Measurements from ENCODE around the gene PCOLCE2.

Gene PCOLCE2

DNA sequence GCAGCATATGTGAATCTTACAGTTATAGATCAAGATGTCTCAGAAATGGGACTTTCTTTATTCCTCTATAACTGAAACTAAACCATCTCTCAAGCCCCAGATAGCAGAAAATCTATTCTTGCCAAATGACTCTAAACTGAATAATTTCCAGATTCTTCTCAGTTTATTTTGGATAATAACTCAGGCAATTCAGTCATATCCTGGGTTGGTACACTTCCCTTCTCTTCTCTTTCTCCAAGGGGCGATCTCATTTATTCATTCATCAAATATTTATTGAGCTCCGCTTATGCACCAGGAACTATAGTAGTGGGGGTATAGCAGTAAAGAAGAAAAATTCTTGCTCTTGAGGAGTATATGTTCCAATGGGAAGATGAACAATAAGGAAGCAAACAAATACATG, 13.5 kb upstream of the PCOLCE2 start:
- TF ChIP-seq NFIC (IDR thresholded peaks at IDR 0.05): no peak
- TF ChIP-seq, protein P1, sequence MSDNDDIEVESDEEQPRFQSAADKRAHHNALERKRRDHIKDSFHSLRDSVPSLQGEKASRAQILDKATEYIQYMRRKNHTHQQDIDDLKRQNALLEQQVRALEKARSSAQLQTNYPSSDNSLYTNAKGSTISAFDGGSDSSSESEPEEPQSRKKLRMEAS (IDR thresholded peaks at IDR 0.05): no peak
- TF ChIP-seq RAD21 (IDR thresholded peaks at IDR 0.05; ENCODE audit: low read depth): no peak
- no peak for TF ChIP-seq EGR1 (IDR thresholded peaks at IDR 0.05)
- TF ChIP-seq CEBPB (IDR thresholded peaks at IDR 0.05): no peak
- TF ChIP-seq CREB1 (IDR thresholded peaks at IDR 0.05; ENCODE audit: low read depth): no peak
- TF ChIP-seq, protein P2, sequence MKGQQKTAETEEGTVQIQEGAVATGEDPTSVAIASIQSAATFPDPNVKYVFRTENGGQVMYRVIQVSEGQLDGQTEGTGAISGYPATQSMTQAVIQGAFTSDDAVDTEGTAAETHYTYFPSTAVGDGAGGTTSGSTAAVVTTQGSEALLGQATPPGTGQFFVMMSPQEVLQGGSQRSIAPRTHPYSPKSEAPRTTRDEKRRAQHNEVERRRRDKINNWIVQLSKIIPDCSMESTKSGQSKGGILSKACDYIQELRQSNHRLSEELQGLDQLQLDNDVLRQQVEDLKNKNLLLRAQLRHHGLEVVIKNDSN (IDR thresholded peaks at IDR 0.05): no peak
- TF ChIP-seq ZBTB7A (IDR thresholded peaks at IDR 0.05; ENCODE audit: low read depth): no peak
- TF ChIP-seq TCF12 (IDR thresholded peaks at IDR 0.05; ENCODE audit: low read depth): no peak
- TF ChIP-seq TEAD4 (IDR thresholded peaks at IDR 0.05): no peak

DNA sequence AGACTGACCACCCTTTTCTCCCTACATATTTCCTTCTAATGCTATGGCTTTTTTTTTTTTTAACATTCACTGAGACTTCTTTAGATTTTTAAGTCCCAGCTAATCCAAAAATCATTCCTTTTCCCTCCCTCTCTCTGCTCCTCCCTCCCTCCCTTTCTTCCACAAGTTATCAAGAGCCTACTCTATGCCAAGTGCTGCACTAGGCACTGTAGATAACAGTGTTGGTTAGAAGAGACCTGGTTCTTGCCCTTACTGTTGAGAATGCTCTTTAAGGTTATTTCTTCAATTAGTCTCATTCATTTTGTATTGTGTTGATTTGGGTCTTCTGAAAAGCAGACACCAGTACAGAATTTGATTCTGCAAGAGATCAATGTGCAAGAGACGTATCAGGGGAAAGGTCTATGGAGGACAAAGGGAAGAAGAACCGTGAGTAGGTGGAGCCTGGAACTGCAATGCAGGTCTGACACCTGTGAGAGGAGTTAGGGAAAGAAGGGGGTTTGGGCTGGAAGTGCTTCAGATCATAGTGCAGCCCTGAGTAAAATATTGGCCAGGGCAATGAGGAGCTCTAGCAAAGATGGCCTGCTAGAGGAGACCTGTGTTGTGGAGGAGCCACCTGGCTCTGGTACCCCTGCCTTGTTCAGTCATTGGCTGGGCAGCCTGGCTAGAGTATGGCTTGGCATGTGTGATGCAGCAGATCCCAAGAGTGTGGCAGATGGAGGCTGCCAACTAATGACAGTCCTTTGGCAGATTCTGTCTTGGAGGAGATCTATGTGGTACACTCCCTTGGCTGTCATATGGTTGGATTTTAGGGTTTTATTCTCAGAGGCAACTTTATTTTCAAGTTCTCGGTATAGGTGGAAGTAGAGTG, 9.7 kb upstream of the PCOLCE2 start:
- no peak for TF ChIP-seq RAD21 (IDR thresholded peaks at IDR 0.05; ENCODE audit: low read depth)
- TF ChIP-seq, protein P1 (IDR thresholded peaks at IDR 0.05): no peak
- no peak for TF ChIP-seq FOXM1 (IDR thresholded peaks at IDR 0.05; ENCODE audit: borderline replicate concordance, low read depth)
- TF ChIP-seq EP300 (IDR thresholded peaks at IDR 0.05; ENCODE audit: borderline replicate concordance): no peak
- TF ChIP-seq, protein P3, sequence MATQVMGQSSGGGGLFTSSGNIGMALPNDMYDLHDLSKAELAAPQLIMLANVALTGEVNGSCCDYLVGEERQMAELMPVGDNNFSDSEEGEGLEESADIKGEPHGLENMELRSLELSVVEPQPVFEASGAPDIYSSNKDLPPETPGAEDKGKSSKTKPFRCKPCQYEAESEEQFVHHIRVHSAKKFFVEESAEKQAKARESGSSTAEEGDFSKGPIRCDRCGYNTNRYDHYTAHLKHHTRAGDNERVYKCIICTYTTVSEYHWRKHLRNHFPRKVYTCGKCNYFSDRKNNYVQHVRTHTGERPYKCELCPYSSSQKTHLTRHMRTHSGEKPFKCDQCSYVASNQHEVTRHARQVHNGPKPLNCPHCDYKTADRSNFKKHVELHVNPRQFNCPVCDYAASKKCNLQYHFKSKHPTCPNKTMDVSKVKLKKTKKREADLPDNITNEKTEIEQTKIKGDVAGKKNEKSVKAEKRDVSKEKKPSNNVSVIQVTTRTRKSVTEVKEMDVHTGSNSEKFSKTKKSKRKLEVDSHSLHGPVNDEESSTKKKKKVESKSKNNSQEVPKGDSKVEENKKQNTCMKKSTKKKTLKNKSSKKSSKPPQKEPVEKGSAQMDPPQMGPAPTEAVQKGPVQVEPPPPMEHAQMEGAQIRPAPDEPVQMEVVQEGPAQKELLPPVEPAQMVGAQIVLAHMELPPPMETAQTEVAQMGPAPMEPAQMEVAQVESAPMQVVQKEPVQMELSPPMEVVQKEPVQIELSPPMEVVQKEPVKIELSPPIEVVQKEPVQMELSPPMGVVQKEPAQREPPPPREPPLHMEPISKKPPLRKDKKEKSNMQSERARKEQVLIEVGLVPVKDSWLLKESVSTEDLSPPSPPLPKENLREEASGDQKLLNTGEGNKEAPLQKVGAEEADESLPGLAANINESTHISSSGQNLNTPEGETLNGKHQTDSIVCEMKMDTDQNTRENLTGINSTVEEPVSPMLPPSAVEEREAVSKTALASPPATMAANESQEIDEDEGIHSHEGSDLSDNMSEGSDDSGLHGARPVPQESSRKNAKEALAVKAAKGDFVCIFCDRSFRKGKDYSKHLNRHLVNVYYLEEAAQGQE (IDR thresholded peaks at IDR 0.05; ENCODE audit: low read depth): no peak
- no peak for TF ChIP-seq TAF1 (IDR thresholded peaks at IDR 0.05; ENCODE audit: low read depth)
- TF ChIP-seq, protein P2 (IDR thresholded peaks at IDR 0.05): no peak
- TF ChIP-seq YY1 (IDR thresholded peaks at IDR 0.05; ENCODE audit: low read depth): no peak
- TF ChIP-seq CREB1 (IDR thresholded peaks at IDR 0.05; ENCODE audit: low read depth): no peak
- no peak for TF ChIP-seq EGR1 (IDR thresholded peaks at IDR 0.05)
- TF ChIP-seq ZBTB7A (IDR thresholded peaks at IDR 0.05; ENCODE audit: low read depth): no peak
- no peak for TF ChIP-seq NFIC (IDR thresholded peaks at IDR 0.05)
- TF ChIP-seq TEAD4 (IDR thresholded peaks at IDR 0.05): no peak
- TF ChIP-seq CEBPB (IDR thresholded peaks at IDR 0.05): no peak
- no peak for TF ChIP-seq TCF12 (IDR thresholded peaks at IDR 0.05; ENCODE audit: low read depth)

DNA sequence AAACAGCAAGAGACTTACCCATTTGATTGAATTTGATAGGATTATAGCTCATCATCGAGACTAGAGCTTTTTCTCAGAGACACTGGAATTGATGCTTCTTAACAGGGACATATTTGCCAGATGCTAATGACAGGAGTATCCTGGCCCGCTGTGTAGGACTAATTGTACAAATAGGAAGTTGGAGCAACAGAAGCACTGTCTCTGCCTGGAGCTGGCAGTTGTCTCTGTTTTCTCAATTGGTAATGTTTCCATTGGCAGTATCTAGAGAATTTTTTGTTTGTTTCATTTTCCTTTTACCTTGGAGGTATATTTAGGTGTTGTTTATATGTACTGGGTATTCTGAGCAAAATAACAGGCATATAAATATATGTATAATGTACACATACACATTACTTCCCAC, 8.9 kb upstream of the PCOLCE2 start:
- no peak for TF ChIP-seq TEAD4 (IDR thresholded peaks at IDR 0.05)
- TF ChIP-seq EGR1 (IDR thresholded peaks at IDR 0.05): no peak
- TF ChIP-seq CEBPB (IDR thresholded peaks at IDR 0.05): no peak
- no peak for TF ChIP-seq YY1 (IDR thresholded peaks at IDR 0.05; ENCODE audit: low read depth)
- TF ChIP-seq EP300 (IDR thresholded peaks at IDR 0.05; ENCODE audit: borderline replicate concordance): no peak
- TF ChIP-seq, protein P3 (IDR thresholded peaks at IDR 0.05; ENCODE audit: low read depth): no peak
- TF ChIP-seq, protein P2 (IDR thresholded peaks at IDR 0.05): no peak
- no peak for TF ChIP-seq RAD21 (IDR thresholded peaks at IDR 0.05; ENCODE audit: low read depth)
- TF ChIP-seq TCF12 (IDR thresholded peaks at IDR 0.05; ENCODE audit: low read depth): no peak
- TF ChIP-seq ZBTB7A (IDR thresholded peaks at IDR 0.05; ENCODE audit: low read depth): no peak
- TF ChIP-seq, protein P1 (IDR thresholded peaks at IDR 0.05): no peak

DNA sequence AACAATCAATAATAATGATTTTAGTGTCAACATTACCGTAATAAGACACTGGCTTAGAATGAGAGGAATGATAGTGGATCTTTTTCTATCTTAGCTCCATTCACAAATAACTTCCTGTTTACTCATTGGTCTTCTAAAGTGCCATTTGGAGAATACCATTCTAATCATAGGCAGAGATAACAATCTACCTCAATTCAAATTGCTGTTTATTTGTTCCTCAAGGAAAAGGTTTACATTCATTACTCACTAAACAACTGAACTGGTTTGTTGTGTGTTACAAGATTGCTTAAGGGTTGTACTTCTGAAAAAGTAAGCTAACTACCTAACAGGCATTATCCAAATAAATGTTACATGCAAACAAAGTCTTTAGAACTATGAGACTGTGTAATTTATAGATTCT, 8.1 kb upstream of the PCOLCE2 start:
- TF ChIP-seq ZBTB7A (IDR thresholded peaks at IDR 0.05; ENCODE audit: low read depth): no peak
- no peak for TF ChIP-seq CREB1 (IDR thresholded peaks at IDR 0.05; ENCODE audit: low read depth)
- no peak for TF ChIP-seq CEBPB (IDR thresholded peaks at IDR 0.05)
- TF ChIP-seq, protein P3 (IDR thresholded peaks at IDR 0.05; ENCODE audit: low read depth): no peak
- no peak for TF ChIP-seq TEAD4 (IDR thresholded peaks at IDR 0.05)
- TF ChIP-seq, protein P2 (IDR thresholded peaks at IDR 0.05): no peak
- TF ChIP-seq NFIC (IDR thresholded peaks at IDR 0.05): no peak
- TF ChIP-seq EP300 (IDR thresholded peaks at IDR 0.05; ENCODE audit: borderline replicate concordance): no peak
- no peak for TF ChIP-seq FOXM1 (IDR thresholded peaks at IDR 0.05; ENCODE audit: borderline replicate concordance, low read depth)
